ENCODE results near the gene CBX4.

Gene CBX4

DNA sequence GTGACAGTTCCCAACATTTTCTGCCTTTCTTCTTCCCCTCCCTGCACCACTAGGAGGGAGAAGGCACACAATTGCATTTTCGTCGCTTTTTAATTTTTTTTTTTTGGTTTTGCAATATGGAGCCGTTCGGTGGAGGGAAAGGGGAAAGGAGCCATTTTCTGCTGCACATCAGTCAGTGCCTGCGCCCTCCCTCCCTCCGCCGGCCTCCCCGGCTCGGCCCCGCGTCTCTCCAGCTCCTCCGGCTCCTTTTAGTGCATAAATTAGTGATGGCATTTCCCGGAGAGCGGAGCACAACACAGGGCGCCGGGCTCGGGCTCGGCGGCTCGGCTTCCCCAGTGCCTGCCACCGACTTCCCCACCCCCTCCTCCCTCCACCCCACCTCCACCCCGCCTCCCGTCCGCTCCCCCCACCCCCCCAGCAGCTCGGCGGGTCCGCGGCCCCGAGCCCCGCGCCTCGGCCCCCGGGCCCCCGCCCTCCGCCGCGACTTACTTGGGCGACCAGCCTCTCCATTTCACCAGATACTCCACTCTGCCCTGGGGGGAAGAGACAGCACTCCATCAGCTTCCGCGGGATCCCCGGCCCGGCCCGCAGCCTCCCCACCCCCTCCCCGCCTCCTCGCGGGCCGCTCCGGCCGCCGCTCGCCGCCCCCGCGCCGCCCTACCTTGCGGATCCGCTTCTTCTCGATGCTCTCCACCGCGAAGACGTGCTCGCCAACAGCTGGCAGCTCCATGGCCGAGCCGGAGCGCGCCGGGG is 542 bp downstream of the CBX4 start (continued):
- TF ChIP-seq, protein P1, sequence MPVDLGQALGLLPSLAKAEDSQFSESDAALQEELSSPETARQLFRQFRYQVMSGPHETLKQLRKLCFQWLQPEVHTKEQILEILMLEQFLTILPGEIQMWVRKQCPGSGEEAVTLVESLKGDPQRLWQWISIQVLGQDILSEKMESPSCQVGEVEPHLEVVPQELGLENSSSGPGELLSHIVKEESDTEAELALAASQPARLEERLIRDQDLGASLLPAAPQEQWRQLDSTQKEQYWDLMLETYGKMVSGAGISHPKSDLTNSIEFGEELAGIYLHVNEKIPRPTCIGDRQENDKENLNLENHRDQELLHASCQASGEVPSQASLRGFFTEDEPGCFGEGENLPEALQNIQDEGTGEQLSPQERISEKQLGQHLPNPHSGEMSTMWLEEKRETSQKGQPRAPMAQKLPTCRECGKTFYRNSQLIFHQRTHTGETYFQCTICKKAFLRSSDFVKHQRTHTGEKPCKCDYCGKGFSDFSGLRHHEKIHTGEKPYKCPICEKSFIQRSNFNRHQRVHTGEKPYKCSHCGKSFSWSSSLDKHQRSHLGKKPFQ (tag by site-specific recombination; IDR thresholded peaks at IDR 0.05) = no peak
- TF ChIP-seq ZNF747 (tag by site-specific recombination; IDR thresholded peaks at IDR 0.05) (no peak), ZNF558 (tag by site-specific recombination; IDR thresholded peaks at IDR 0.05) (no peak), ZFP3 (tag by site-specific recombination; IDR thresholded peaks at IDR 0.05; ENCODE audit: low read depth) (no peak), ZNF701 (tag by site-specific recombination; IDR thresholded peaks at IDR 0.05) (no peak), ZNF274 (IDR thresholded peaks at IDR 0.05; ENCODE audit: low read length) (no peak), ZNF274 (tag by site-specific recombination; IDR thresholded peaks at IDR 0.05; ENCODE audit: borderline replicate concordance) (no peak), ZNF169 (tag by site-specific recombination; IDR thresholded peaks at IDR 0.05) (no peak), ZBTB8A (tag by site-specific recombination; IDR thresholded peaks at IDR 0.05) (peak; percentile 57), ZNF146 (tag by site-specific recombination; IDR thresholded peaks at IDR 0.05) (no peak), ZNF335 (tag by site-specific recombination; conservative IDR thresholded peaks at IDR 0.05) (peak; percentile 53), ZNF24 (tag by site-specific recombination; IDR thresholded peaks at IDR 0.05) (no peak), ZNF544 (tag by site-specific recombination; IDR thresholded peaks at IDR 0.05) (no peak), ZNF211 (tag by site-specific recombination; IDR thresholded peaks at IDR 0.05; ENCODE audit: low read depth) (no peak), ZXDB (tag by site-specific recombination; IDR thresholded peaks at IDR 0.05) (no peak; the same call in 1 of the 2 replicates), ZBTB21 (tag by site-specific recombination; IDR thresholded peaks at IDR 0.05) (no peak), ZNF560 (tag by site-specific recombination; IDR thresholded peaks at IDR 0.05; ENCODE audit: borderline replicate concordance) (no peak), ZNF660 (tag by site-specific recombination; IDR thresholded peaks at IDR 0.05) (no peak), KLF1 (tag by site-specific recombination; IDR thresholded peaks at IDR 0.05) (no peak), ZBTB17 (tag by site-specific recombination; IDR thresholded peaks at IDR 0.05) (no peak), ZFP41 (tag by site-specific recombination; IDR thresholded peaks at IDR 0.05; ENCODE audit: borderline replicate concordance) (no peak)
- TF ChIP-seq, protein P2, sequence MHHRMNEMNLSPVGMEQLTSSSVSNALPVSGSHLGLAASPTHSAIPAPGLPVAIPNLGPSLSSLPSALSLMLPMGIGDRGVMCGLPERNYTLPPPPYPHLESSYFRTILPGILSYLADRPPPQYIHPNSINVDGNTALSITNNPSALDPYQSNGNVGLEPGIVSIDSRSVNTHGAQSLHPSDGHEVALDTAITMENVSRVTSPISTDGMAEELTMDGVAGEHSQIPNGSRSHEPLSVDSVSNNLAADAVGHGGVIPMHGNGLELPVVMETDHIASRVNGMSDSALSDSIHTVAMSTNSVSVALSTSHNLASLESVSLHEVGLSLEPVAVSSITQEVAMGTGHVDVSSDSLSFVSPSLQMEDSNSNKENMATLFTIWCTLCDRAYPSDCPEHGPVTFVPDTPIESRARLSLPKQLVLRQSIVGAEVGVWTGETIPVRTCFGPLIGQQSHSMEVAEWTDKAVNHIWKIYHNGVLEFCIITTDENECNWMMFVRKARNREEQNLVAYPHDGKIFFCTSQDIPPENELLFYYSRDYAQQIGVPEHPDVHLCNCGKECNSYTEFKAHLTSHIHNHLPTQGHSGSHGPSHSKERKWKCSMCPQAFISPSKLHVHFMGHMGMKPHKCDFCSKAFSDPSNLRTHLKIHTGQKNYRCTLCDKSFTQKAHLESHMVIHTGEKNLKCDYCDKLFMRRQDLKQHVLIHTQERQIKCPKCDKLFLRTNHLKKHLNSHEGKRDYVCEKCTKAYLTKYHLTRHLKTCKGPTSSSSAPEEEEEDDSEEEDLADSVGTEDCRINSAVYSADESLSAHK (tag by site-specific recombination; IDR thresholded peaks at IDR 0.05) = no peak
- TF ChIP-seq, protein P3, sequence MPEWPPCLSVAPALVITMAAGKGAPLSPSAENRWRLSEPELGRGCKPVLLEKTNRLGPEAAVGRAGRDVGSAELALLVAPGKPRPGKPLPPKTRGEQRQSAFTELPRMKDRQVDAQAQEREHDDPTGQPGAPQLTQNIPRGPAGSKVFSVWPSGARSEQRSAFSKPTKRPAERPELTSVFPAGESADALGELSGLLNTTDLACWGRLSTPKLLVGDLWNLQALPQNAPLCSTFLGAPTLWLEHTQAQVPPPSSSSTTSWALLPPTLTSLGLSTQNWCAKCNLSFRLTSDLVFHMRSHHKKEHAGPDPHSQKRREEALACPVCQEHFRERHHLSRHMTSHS (tag by site-specific recombination; IDR thresholded peaks at IDR 0.05) = no peak
- TF ChIP-seq, protein P4, sequence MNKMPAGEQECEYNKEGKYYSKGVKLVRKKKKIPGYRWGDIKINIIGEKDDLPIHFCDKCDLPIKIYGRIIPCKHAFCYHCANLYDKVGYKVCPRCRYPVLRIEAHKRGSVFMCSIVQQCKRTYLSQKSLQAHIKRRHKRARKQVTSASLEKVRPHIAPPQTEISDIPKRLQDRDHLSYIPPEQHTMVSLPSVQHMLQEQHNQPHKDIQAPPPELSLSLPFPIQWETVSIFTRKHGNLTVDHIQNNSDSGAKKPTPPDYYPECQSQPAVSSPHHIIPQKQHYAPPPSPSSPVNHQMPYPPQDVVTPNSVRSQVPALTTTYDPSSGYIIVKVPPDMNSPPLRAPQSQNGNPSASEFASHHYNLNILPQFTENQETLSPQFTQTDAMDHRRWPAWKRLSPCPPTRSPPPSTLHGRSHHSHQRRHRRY (tag by site-specific recombination; IDR thresholded peaks at IDR 0.05) = no peak
- TF ChIP-seq, protein P5, sequence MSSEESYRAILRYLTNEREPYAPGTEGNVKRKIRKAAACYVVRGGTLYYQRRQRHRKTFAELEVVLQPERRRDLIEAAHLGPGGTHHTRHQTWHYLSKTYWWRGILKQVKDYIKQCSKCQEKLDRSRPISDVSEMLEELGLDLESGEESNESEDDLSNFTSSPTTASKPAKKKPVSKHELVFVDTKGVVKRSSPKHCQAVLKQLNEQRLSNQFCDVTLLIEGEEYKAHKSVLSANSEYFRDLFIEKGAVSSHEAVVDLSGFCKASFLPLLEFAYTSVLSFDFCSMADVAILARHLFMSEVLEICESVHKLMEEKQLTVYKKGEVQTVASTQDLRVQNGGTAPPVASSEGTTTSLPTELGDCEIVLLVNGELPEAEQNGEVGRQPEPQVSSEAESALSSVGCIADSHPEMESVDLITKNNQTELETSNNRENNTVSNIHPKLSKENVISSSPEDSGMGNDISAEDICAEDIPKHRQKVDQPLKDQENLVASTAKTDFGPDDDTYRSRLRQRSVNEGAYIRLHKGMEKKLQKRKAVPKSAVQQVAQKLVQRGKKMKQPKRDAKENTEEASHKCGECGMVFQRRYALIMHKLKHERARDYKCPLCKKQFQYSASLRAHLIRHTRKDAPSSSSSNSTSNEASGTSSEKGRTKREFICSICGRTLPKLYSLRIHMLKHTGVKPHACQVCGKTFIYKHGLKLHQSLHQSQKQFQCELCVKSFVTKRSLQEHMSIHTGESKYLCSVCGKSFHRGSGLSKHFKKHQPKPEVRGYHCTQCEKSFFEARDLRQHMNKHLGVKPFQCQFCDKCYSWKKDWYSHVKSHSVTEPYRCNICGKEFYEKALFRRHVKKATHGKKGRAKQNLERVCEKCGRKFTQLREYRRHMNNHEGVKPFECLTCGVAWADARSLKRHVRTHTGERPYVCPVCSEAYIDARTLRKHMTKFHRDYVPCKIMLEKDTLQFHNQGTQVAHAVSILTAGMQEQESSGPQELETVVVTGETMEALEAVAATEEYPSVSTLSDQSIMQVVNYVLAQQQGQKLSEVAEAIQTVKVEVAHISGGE (tag by site-specific recombination; conservative IDR thresholded peaks at IDR 0.05; ENCODE audit: low read depth) = peak; percentile 88
- TF ChIP-seq, protein P6, sequence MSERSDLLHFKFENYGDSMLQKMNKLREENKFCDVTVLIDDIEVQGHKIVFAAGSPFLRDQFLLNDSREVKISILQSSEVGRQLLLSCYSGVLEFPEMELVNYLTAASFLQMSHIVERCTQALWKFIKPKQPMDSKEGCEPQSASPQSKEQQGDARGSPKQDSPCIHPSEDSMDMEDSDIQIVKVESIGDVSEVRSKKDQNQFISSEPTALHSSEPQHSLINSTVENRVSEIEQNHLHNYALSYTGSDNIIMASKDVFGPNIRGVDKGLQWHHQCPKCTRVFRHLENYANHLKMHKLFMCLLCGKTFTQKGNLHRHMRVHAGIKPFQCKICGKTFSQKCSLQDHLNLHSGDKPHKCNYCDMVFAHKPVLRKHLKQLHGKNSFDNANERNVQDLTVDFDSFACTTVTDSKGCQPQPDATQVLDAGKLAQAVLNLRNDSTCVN (tag by site-specific recombination; optimal IDR thresholded peaks at IDR 0.05) = peak; percentile 75
- TF ChIP-seq, protein P7, sequence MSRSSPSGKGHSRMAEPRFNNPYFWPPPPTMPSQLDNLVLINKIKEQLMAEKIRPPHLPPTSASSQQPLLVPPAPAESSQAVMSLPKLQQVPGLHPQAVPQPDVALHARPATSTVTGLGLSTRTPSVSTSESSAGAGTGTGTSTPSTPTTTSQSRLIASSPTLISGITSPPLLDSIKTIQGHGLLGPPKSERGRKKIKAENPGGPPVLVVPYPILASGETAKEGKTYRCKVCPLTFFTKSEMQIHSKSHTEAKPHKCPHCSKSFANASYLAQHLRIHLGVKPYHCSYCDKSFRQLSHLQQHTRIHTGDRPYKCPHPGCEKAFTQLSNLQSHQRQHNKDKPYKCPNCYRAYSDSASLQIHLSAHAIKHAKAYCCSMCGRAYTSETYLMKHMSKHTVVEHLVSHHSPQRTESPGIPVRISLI (tag by site-specific recombination; IDR thresholded peaks at IDR 0.05) = peak; percentile 51; the same call in 1 of the 2 replicates
